HG02678 (cell line): ENCODE data around the gene PNKD.
"Not testable (repeated sequence)": the region's sequence is repeated elsewhere in the genome, so short reads cannot be mapped to it uniquely, and the experiment has no call there.

Experiments
- ATAC-seq: cut with Tn5 transposase; IDR thresholded peaks from one replicate; pipeline ENCODE4 v1.9.1; 2021; ENCODE audit warnings: mild to moderate bottlenecking, moderate library complexity; ENCODE audit not compliant: unreplicated experiment

Gene PNKD

DNA sequence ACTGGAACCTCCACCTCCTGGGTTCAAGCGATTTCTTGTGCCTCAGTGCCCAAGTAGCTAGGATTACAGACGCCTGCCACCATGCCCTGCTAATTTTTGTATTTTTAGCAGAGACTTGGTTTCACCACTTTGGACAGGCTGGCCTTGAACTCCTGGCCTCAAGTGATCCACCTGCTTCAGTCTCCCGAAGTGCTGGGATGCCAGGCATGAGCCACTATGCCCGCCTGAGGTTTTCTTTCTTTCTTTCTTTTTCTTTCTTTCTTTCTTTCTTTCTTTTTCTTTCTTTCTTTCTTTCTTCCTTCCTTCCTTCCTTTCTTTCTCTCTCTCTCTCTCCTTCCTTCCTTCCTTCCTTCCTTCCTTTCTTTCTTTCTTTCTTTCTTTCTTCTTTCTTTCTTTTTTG, 44.4 kb downstream of the PNKD start:
- ATAC-seq: not testable (repeated sequence)

DNA sequence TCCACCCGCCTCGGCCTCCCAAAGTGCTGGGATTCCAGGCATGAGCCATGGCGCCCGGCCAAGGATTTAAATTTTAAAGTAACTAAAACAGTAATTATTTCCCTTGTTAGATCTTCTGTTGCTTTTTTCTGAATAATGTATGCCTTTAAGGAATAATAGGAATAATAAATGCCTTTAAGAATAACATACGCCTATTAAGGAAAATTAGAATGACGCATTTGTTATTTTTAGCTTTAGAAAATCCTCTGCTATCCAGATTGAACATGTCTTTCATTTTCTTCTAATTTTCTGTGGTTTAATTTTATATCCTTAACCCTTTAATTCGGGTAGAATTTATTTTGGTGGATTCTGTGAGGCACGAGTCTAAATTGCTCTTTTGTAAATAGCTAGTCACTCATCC, 45.1 kb downstream of the PNKD start:
- ATAC-seq: no peak

DNA sequence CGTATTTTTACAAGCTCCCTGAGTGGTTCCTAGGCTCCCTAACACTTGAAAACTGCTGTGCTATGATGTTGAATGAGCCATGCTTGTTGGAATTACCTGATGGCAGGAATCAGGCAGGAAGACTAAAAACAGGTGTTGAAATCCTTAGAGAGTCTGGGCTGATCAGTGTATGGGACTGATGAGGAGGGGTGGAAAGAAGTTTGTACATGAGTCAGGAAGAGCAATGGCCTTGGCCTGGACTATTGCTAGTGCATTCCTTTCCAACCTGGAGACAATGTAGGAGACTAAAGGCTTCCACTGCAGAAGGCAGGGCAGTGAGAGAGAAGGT, 46.9 kb downstream of the PNKD start:
- ATAC-seq: no peak

DNA sequence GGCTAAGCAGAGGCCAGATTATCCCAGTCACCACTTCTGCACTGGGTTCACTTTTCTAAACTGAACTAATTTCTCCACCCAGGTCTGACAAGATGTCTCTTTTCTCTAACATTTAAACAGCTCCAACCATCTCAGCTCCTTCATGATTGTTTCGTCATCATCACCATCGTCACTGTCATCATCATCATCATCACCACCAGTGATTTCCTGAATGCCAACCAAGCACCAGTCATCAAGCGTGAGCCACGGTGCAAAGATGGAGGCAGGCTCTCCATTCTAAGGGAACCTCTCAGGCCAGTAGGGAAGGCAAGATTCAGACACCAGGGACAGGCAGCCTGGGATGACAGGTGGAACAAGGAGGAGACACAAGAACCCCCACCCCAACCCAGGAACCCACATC, 47.5 kb downstream of the PNKD start:
- ATAC-seq: no peak

DNA sequence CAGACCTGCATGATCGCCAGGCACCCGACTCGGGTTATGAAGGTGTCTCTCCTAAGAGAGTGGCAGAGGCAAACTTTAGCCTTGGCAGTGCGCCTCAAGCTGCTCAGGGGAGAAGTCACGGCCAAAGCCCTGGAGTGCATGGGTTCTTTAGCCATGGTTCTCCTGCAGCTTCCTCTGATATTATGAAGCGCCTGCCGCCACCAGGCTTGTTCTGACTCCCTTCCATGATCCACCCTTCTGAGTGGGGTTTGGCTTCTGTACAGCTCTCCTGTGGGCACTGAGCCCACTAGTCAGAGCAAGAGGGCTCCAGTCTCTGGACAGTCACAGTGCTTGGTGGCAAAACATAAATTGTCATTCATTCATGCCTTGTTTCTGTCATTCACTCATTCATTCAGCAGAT, 47.9 kb downstream of the PNKD start:
- ATAC-seq: no peak

DNA sequence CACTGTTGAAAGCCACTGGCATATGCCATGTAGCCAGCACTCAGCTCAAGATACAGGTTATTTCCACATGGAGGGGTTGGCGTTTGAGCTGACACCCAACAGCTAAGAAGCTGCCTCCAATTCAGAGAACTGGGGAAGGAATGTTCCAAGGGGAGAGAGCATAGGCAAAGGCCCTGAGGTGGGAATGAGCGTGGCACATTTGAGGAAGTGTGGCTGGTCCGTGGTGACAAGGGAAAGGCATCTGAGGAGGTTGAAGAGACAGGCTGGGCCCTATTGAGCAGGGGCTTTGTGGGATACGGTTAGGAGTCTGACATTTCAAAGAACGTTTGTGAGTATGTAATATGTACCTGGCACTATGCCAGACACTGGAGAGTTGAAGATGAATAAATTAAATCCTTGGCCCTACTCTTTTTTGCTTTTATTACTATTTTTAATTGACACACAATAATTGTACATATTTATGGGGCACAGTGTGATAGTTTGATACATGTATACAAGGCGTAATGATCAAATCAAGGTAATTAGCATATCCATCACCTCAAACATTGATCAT, 49.6 kb downstream of the PNKD start:
- no peak for ATAC-seq

DNA sequence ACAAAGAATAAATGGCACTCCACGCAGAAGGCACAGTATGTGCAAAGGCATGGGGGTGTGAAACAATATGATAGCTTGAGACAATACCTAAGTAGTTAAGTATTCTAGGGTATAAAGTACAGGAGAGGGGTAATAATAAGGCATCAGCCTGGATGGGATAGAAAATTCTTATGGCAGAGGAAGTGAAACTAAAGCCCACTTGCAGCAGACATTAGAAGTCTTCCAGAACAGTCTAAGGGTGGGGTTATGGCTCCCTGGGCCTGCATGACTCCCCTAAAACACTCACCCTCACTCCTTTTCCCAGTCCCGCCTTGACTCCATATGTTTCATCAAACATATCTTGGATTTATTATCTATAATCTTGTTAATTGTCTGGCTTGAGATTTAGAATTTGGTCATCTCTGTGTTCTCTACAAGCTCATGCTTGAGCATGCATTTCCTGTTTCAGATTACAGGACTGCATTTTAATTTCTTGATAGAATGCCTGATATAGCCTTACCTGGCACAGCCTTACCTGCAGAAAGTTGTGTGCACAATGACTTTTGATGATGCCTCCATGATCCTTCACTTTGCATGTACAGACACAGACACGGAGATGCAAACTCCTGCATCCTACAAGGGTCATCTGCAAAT, 50.5 kb downstream of the PNKD start:
- ATAC-seq: no peak

DNA sequence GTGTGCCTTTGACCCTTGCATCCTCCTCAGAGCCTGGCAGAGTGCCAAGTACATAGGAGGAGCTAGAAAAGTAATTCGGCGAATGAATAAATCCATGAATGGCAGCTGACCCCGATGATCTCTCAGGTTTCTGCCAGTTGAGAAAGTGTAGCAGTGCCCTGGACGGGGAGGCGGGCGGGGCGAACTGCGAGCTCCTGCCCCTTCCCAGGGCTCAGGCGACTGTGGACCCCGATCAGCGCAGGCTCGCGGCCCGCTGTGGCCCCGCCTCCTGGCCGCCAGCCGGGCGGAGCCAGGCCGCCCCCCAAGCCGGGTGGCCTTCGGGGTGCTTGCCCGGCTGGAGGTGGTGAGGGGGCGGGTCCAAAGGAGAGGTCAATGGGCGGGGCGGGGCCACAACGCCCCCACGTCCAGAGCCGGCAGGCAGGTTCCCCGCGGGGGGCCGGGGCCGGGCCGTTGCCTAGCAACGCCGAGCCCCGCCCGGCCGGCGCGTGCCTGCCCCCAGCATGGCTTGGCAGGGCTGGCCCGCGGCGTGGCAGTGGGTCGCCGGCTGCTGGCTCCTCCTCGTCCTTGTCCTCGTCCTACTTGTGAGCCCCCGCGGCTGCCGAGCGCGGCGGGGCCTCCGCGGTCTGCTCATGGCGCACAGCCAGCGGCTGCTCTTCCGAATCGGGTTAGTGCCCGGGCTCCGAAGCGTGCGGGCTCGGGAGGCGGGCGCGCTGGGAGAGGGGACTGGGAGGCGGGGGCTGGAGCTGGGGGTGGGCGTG, 52.6 kb downstream of the PNKD start:
- ATAC-seq: peak; percentile 80

DNA sequence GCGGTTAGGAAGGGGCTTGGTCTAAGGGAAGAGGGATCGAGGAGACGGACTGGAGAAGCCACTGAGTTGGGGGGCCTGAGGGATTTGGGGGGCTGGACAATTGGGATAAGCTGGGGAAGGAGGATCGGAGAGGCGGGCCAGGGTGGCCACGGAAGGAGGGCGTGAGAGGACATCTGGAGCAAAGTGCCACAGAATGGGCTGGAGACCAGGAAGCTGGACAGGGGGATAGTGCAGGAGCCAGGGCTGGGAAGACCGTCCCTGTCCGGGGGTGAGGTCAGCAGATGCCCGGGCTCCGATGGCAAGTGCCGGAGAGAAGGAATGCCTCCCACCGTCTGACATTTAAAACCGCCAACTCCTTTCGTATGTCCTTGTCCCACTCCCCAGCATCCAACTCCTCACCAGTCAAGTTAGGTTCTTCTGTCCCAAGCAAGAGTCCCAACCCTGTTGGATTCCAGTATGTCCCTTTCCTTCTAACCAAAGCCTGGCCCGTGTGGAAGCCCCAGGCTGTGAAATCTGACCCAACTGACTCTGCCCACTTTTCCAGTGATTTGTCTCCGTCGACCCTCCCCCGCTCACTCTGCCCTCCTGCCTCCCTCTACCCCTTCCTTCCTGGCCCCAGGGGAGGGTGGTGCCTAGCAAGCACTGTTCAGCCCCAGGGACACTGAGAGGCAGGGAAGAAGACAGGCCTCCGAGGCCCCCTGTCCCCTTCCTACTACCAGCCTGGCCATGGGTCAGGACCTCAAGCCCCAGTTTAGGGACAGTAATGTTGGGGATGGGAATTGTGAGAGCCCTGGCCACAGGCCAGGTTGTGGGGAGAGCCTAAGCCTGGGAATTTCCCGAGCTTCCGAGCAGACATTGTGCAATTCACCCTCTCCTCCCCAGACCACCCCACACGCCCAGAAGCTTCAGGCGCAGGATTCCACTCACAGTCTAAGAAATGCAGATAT, 53.5 kb downstream of the PNKD start:
- no peak for ATAC-seq

DNA sequence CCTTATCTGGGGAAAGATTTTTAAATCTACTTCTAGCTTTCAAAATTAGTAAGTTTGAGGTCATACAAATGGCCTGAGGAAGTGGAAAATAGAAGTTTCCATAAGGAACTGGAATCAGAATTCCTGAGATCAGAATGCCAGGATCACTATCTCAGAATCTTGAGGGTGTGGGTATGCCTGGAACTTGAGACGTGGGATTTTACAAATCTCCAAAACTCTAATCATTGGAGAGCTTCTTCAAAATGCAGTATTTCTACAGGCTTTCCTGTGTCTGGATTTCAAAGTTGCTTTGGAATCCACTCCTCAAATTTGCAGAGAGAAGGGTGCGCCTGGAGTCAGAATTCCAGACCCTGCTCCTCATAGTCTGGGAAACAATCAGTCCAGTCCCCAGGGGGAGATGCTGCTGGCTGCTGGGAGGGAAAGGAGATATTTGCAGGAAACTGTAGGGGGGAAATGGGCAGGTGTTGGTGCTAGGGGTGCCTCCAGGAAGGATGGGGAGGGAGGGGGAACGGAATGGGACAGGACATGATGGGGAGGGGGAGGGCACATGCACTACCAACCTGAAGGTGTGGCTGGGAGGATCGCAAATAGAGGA, 55.3 kb downstream of the PNKD start:
- ATAC-seq: no peak

DNA sequence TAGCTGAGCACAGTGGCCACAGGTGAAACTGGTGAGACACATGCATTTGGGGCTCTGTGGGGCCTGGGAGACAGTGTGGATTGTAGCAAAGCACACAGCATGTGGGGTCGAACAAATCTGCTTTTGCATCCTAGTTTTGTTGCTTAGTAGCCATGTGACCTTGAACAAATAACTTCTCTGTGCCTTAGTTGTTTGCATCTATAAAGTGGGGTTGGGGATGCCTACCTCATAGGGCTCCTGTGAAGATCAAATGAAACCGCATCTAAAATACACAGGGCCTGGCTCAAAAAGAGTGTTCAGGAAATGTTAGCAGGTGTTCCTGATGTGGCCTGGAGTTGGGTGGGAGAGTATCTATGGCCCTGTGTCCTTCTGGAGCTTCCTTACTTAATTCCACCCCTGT, 56.0 kb downstream of the PNKD start:
- ATAC-seq: no peak

DNA sequence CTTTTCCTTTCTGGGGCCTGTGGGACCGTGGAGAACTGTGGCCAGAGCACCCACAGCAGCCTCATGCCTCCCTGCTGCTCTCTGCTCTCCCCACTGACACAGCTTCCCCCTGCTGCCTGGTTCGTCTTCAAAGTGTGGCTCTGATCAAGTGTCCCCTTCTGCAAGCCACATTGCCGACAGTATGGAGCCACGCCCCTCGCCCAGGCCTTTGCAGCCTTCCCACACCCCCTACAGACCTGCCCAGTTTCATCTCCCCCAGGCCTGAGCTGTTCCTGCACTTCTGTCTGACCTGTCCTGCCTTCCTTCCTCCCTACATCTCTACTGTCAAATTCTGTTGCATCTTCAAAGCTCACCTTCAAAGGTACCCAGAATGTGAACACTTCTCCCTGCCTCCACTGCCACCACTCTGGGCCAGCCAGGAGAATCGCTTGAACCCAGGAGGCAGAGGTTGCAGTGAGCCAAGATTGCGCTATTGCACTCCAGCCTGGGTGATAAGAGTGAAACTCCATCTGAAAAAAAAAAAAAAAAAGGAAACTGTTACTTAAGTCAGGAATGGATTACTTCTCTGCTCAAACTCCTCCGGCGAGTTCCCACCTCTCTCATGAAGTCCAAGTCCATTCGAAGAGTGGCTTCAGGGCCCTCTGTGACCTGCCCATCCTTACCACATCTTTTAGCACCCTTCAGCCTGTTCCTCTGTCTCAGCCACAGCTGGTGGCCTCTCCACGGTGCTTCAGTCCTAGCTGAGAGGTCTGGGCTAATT, 57.3 kb downstream of the PNKD start:
- ATAC-seq: no peak

DNA sequence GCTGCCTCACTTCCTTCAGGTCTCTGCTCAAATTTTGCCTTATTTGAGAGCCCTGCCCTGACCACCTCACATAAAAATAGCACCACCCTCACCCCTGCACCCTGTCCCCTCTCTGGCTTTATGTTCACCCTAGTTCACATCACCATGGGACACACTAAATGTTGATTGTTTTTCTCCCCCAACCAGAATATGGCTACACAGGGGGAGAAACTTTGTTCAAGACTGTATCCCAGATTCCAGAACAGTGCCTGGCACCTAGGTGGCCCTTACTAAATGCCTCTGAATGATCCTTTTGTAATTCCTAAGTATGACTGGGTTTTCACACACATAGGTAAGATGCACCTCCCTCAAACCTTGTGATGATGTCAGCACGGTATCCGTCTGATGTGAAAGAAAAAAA, 58.0 kb downstream of the PNKD start:
- ATAC-seq: no peak

DNA sequence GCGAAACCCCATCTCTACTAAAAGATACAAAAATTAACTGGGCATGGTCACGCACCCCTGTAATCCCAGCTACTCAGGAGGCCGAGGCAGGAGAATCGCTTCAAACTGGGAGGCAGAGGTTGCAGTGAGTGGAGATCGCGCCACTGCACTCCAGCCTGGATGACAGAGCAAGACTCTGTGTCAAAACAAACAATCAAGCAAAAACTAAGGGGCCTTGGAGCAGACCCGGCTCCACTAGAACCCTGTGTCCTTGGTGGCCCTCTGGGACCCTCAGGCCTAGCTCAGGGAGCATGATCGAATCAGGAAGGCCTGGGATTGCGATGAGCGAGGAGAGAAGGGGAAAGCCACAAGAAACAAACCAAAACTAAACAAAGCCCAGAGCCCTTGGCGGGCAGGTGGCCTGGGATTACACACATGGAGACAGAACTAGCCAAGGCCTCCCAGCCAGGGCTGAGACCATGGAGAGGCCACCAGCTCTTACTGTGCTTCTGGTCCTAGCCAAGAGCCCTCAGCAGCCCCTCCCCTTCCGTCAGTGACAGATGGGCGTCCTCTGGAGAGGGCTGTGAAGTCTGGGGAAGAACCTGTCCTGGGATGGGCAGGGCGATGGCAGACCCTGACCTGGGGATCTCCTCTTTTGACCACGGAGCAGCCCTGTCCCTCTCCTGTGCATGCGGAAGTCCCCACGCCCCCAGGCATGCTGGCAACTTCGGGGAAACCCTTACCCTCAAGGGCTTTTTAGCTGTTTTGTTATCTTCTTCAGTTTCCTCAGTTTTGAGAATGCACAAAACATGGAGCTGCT, 58.9 kb downstream of the PNKD start:
- ATAC-seq: peak; percentile 55

DNA sequence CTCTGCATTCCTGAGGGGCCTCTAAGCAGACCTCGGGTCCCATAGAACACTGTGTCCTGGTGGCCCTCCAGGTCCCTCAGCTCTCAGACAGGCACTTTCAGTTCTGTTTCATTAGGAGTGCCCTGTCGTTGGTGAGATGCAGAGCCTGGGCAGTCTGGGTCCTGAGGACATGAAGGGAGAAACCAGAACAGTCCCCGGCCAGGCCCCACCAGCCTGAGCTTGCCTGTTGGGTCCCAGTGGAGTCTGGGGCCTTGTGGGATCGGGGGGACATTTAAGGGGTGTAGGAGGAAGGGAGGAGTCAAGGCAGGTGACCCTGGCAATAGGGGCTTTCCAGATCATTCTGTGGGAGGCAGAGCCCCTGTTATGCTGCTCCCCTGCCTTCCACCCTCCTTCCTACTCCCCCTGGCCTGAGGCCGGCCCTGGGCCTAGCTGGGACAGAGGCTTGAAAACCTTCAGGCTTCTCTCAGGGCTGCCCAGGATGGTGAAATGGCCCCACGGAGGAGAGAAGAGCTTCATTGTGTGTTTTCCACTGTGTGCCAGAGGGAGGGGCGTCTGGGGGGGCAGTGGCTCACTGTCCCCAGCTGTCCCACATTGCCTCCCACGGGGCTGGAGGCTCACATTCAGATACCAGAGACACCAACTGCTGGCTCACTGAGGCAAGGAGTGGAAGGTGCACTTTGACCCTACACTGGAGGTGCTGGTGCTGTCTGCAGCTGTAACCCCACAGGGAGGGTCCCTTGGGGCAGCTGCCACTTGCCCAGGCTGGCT, 59.7 kb downstream of the PNKD start:
- peak; percentile 36 for ATAC-seq

DNA sequence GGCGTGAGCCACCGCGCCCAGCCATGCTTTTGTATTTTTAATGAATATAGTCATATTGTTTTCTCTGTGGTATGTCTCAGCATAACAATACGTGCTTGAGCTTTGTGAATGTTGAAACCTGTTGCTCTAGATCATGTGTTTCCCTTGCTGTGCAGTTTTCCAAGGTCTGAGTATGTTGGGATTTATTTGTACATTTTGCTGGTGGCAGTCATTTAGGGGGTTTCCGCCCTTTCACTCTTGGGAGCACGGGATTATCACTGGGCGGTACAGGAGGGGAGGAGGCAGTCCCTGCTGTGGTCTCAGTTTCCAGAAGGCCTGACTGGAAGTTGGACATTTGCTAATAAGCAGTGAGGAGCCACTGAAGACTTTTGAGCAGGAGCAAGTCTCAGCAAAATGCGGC, 61.4 kb downstream of the PNKD start:
- no peak for ATAC-seq

DNA sequence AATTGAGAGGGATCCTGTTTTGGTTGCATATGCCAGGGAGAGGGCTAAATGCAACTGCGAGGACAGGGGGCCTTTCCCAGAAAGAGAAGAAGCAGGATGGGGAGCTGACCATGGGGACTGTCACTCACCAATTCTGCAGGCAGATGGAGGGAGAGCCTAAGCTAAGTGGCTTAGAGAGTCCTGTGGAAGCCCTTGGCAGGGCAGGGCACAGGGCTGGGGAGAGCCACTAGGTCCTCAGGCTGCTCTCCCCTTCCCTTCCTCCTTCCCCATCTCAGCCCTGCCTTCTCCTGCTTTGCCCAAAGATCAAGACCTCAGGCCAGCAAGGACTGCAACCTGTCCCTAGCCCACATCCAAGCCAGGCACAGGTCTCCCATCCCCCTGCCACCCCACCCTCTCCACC, 62.0 kb downstream of the PNKD start:
- ATAC-seq: no peak

DNA sequence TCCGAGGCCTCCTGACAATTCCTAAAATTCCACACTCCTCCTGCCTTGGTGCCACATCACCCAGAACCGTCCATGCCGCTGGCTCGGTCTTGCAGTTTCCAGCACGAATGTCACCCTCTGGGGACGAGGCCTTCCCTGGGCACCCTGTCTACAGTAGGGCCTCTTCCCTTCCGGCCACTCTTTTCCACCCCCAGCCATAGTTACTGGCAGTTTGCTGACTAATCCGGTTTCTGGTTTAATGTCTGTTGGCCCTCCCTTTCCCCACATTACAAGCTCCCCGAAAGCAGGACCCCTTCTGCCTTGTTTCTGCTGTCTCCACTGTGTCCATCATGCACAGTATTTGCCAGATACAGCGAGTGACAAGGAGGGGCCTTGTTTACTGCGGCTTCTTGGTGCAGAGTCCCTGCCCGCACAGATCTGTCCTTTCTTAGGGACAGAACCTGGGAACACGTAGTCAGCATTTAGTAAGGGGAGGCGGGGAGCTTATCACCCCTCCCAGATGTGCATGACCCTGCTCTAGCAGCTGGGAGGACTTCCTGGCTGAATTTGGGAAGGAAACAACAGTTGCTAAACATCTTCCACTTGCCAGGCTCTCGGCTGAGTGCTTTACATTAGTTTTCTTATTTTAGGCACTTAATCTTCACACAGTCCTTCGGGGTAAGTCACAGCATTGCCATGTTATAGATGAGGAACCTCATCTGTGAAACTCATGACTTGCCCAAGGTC, 62.8 kb downstream of the PNKD start:
- no peak for ATAC-seq
